Endothelial cell of umbilical vein (primary cell): ENCODE data around the gene ENAH. TPM values are rescaled to one million over a fixed set of nuclear protein-coding genes. Genes with fewer than 3 reads are reported as not detected.
A peak's percentile ranks its signal among the peaks of the same experiment; 100 is the strongest.

Experiments used
- BruUV-seq: library from RNA; stranded (reverse); fragments of 400-500 nt; replicated peaks from 2 replicates; lab custom pipeline; 2021; lab: Mats Ljungman, UMichigan
- CTCF ChIA-PET: fragments of 300-600, 350-600 bp; sonication (Branson Sonifier 250); formaldehyde crosslinking; loops from one replicate; lab custom pipeline; 2021; ENCODE audit warnings: antibody characterized with exemption, inconsistent platforms; lab: Charles Lee
- POLR2A ChIA-PET: fragments of 300-600, 350-600 bp; sonication (Branson Sonifier 250); formaldehyde crosslinking; loops from one replicate; lab custom pipeline; 2021; ENCODE audit warnings: antibody characterized with exemption, inconsistent platforms; lab: Charles Lee
- DNase-seq: peaks from one replicate; pipeline ENCODE4 v3.0.0-alpha.2; 2011; ENCODE audit warnings: low read depth, low spot score
- FAIRE-seq: peaks from 2 replicates; lab custom pipeline; 2011; peaks lifted over from hg19 to GRCh38; lab: Jason Lieb, UNC
- H2AFZ ChIP-seq: 2 replicates; pipeline ENCODE4 v1.6.0; 2012; ENCODE audit warnings: low read depth, low read length, control low read depth, inconsistent platforms
- H3K27ac ChIP-seq: 2 replicates; pipeline ENCODE4 v1.5.1; 2011; ENCODE audit warnings: low read depth, mild to moderate bottlenecking, control low read depth, low read length, moderate library complexity; ENCODE audit not compliant: insufficient read depth
- H3K27me3 ChIP-seq, 2 experiments: 2 replicates each; pipeline versions ENCODE4 v1.6.0 to v1.6.1; 2011; ENCODE audit warnings: low read length in 2 of 2, mixed read lengths in 1 of 2; ENCODE audit not compliant: control insufficient read depth in 2 of 2, insufficient read depth in 2 of 2
- H3K36me3 ChIP-seq, 2 experiments: 2 replicates in 1 of 2; 3 replicates in 1 of 2; pipeline ENCODE4 v1.5.1; 2011; ENCODE audit warnings: low read length in 2 of 2, mild to moderate bottlenecking in 1 of 2, moderate library complexity in 1 of 2; ENCODE audit not compliant: control insufficient read depth in 2 of 2, insufficient read depth in 2 of 2; ENCODE audit errors: extremely low read depth in 1 of 2
- H3K4me1 ChIP-seq: 3 replicates; pipeline ENCODE4 v1.5.1; 2011; ENCODE audit warnings: mild to moderate bottlenecking, low read length; ENCODE audit not compliant: control insufficient read depth, insufficient read depth; ENCODE audit errors: extremely low read depth
- H3K4me2 ChIP-seq: 2 replicates; pipeline ENCODE4 v1.6.1; 2011; ENCODE audit warnings: low read length, control low read depth, mixed read lengths; ENCODE audit not compliant: insufficient read depth
- H3K4me3 ChIP-seq, 3 experiments: fragments of 200-600 bp in 1 of 3; sonication (generic), shearing (Covaris generic) in 1 of 3; replicated peaks in 1 of 3; 2 replicates each; pipeline ENCODE4 v1.5.1; 2011 to 2016; ENCODE audit warnings: control low read depth in 3 of 3, low read length in 3 of 3, mild to moderate bottlenecking in 2 of 3, inconsistent platforms in 1 of 3, low read depth in 1 of 3, moderate library complexity in 1 of 3; ENCODE audit not compliant: insufficient read depth in 1 of 3
- H3K79me2 ChIP-seq: 2 replicates; pipeline ENCODE4 v1.6.0; 2012; ENCODE audit warnings: low read length, inconsistent platforms; ENCODE audit not compliant: control insufficient read depth, insufficient read depth
- H3K9ac ChIP-seq: replicated peaks from 2 replicates; pipeline ENCODE3; 2011; ENCODE audit warnings: low read length, control low read depth; ENCODE audit not compliant: insufficient read depth; ENCODE audit errors: extremely low read depth
- H3K9me1 ChIP-seq: replicated peaks from 3 replicates; pipeline ENCODE4 v1.6.0; 2011; ENCODE audit warnings: mild to moderate bottlenecking, low read length; ENCODE audit not compliant: control insufficient read depth, insufficient read depth; ENCODE audit errors: extremely low read depth
- H3K9me3 ChIP-seq: replicated peaks from 2 replicates; pipeline ENCODE4 v1.5.1; 2012; ENCODE audit warnings: low read length, inconsistent platforms; ENCODE audit not compliant: control insufficient read depth, insufficient read depth
- H4K20me1 ChIP-seq: replicated peaks from 2 replicates; pipeline ENCODE3; 2011; ENCODE audit warnings: mild to moderate bottlenecking, low read length; ENCODE audit not compliant: control insufficient read depth, insufficient read depth; ENCODE audit errors: extremely low read depth
- EZH2 ChIP-seq: IDR thresholded peaks from 2 replicates; pipeline ENCODE4 v1.6.1; 2012; ENCODE audit warnings: borderline replicate concordance, low read depth, mild to moderate bottlenecking, moderate library complexity, low read length, inconsistent platforms; ENCODE audit not compliant: severe bottlenecking
- FOS ChIP-seq: IDR thresholded peaks from 2 replicates; pipeline ENCODE4 v1.6.1; 2011; ENCODE audit warnings: mild to moderate bottlenecking, low read length, moderate library complexity, borderline replicate concordance; ENCODE audit not compliant: insufficient read depth
- GATA2 ChIP-seq: IDR thresholded peaks from 2 replicates; pipeline ENCODE4 v1.7.0; 2011; ENCODE audit warnings: low read depth, mild to moderate bottlenecking, moderate library complexity, mixed read lengths, low read length; ENCODE audit not compliant: insufficient read length, insufficient read depth
- JUN ChIP-seq: IDR thresholded peaks from 2 replicates; pipeline ENCODE4 v1.6.1; 2011; ENCODE audit warnings: borderline replicate concordance, low read depth; ENCODE audit not compliant: insufficient read length, insufficient read depth
- MYC ChIP-seq: IDR thresholded peaks from one replicate; pipeline ENCODE4 v1.6.1; 2011; ENCODE audit warnings: mild to moderate bottlenecking, low read depth, low read length
- POLR2A ChIP-seq: IDR thresholded peaks from 2 replicates; pipeline ENCODE4 v1.6.1; 2012; ENCODE audit warnings: low read depth, mild to moderate bottlenecking, control low read depth, low read length
- POLR2AphosphoS5 ChIP-seq: IDR thresholded peaks from 2 replicates; pipeline ENCODE4 v1.6.1; 2012; ENCODE audit warnings: low read depth, mild to moderate bottlenecking, control low read depth, low read length, moderate library complexity; ENCODE audit not compliant: insufficient read depth
- dilution Hi-C: fragments of 300-500 bp; cut with MboI; formaldehyde crosslinking; loops from one replicate; pipeline ENCODE4 v1.15.0; 2019; ENCODE audit warnings: low sequenced_read_pairs; ENCODE audit not compliant: extremely low pct_ligation_motif_present
- intact Hi-C: fragments of 100-400 bp; cut with micrococcal nuclease; formaldehyde crosslinking; loops from one replicate; pipeline ENCODE4 v1.10.0; 2022
- polyA plus RNA-seq, 4 experiments: library from polyadenylated mRNA; depleted of rRNA in 3 of 4; stranded (reverse) in 3 of 4; unstranded in 1 of 4; fragments of >200 nt; gene quantifications; 2 replicates each; pipeline versions ENCODE4 v1.2.1 to v1.2.3, GENCODE V29; 2011 to 2012; ENCODE audit warnings: missing spikeins in 1 of 4
- total RNA-seq: library from RNA; stranded (reverse); gene quantifications from 2 replicates; pipeline ENCODE4 v1.2.3, GENCODE V29; 2021
- TF ChIP-seq, protein P1 (sequence below): IDR thresholded peaks from 2 replicates; pipeline ENCODE4 v1.6.1; 2011; ENCODE audit not compliant: insufficient read depth, insufficient read length
- TF ChIP-seq, protein P2 (sequence below), 2 donors: IDR thresholded peaks; 1 replicate in 1 of 2; 2 replicates in 1 of 2; pipeline ENCODE4 v1.5.1; 2011; ENCODE audit warnings: low read length in 2 of 2, mild to moderate bottlenecking in 2 of 2, moderate library complexity in 2 of 2, control low read depth in 1 of 2, inconsistent platforms in 1 of 2, low read depth in 1 of 2; ENCODE audit not compliant: insufficient read depth in 1 of 2; ENCODE audit errors: extremely low read depth in 1 of 2

Gene ENAH
- total and polyA plus RNA-seq, 2 donors (not counting 3 experiments of a cell fraction or from before 2014, with no cell fraction given), result 19.9 to 95.6 TPM

DNA sequence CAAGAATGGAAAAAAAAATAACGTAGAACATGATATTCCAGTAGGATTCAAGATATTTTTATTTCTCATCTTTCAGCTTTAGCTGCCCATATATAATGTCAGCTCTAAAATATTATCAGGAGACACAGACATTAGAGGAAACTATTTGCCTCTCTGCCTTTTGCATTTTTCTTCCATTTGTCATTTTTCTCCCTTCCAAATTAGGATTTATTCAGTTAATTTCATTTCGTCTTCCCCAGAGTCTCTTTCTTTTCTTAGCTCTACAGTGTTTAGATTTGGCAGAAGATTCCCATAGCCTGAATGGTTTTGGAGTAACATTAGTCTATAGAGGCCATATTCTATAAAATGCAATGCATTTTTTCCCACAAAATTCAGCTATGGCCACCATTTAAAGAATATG is 5.1 kb upstream of the ENAH start:
- FAIRE-seq (no peak), DNase-seq (no peak)
- peaks cover 37% of the 10 kb centered on the region for H3K4me1 ChIP-seq
- H4K20me1 ChIP-seq, result no peaks in the 10 kb centered on the region
- peak overlapping the region; percentile 60 for H3K4me2 ChIP-seq
- H3K9ac ChIP-seq, result no peak overlapping the region
- no peaks in the 10 kb centered on the region for H3K27me3 ChIP-seq
- intact Hi-C loops, result no loop called here
- no peaks in the 10 kb centered on the region for H3K79me2 ChIP-seq
- dilution Hi-C loops, result no loop called here
- no peaks in the 10 kb centered on the region for H3K9me1 ChIP-seq
- peak overlapping the region; percentile 62 for H2AFZ ChIP-seq
- no TSS peak for BruUV-seq
- peak overlapping the region; percentile 55 for H3K27ac ChIP-seq
- H3K36me3 ChIP-seq, result no peaks in the 10 kb centered on the region
- POLR2A ChIA-PET, result interaction anchor here (1.6 kb wide), 1 partner anchor 120 kb away, joined by 5 read pairs; the partner anchor contains the start of gene SRP9
- H3K9me3 ChIP-seq, result no peaks in the 10 kb centered on the region
- H3K4me3 ChIP-seq, result no peak overlapping the region
- TF ChIP-seq MYC (no peak), POLR2AphosphoS5 (no peak), FOS (no peak), POLR2A (no peak), JUN (no peak), EZH2 (no peak), GATA2 (no peak)
- TF ChIP-seq, protein P1, sequence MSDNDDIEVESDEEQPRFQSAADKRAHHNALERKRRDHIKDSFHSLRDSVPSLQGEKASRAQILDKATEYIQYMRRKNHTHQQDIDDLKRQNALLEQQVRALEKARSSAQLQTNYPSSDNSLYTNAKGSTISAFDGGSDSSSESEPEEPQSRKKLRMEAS, result no peak
- TF ChIP-seq, protein P2, sequence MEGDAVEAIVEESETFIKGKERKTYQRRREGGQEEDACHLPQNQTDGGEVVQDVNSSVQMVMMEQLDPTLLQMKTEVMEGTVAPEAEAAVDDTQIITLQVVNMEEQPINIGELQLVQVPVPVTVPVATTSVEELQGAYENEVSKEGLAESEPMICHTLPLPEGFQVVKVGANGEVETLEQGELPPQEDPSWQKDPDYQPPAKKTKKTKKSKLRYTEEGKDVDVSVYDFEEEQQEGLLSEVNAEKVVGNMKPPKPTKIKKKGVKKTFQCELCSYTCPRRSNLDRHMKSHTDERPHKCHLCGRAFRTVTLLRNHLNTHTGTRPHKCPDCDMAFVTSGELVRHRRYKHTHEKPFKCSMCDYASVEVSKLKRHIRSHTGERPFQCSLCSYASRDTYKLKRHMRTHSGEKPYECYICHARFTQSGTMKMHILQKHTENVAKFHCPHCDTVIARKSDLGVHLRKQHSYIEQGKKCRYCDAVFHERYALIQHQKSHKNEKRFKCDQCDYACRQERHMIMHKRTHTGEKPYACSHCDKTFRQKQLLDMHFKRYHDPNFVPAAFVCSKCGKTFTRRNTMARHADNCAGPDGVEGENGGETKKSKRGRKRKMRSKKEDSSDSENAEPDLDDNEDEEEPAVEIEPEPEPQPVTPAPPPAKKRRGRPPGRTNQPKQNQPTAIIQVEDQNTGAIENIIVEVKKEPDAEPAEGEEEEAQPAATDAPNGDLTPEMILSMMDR (IDR thresholded peaks at IDR 0.05; ENCODE audit: extremely low read depth in 1 of 2, insufficient read depth in 1 of 2, low read depth in 1 of 2, low read length in 2 of 2), result no peak
- CTCF ChIA-PET, result interaction anchor here (4.1 kb wide), 1 partner anchor 114 kb away, joined by 34 read pairs; no protein-coding TSS in a partner anchor
